Activated CD4-positive, alpha-beta memory T cell treated with anti-CD3 and anti-CD28 coated beads for 36 hours (primary cell): ENCODE measurements around the gene PBX4. TPM values are rescaled to one million over a fixed set of nuclear protein-coding genes. Genes with fewer than 3 reads are reported as not detected.

Experiments
- CTCF ChIA-PET: fragments of 350-600 bp; sonication (Branson Sonifier 250); formaldehyde crosslinking; loops from one replicate; lab custom pipeline; 2021; ENCODE audit warnings: antibody characterized with exemption, inconsistent platforms; lab: Charles Lee
- POLR2A ChIA-PET: fragments of 350-600 bp; sonication (Branson Sonifier 250); formaldehyde crosslinking; loops from one replicate; lab custom pipeline; 2021; ENCODE audit warnings: antibody characterized with exemption; lab: Charles Lee
- DNase-seq: peaks from one replicate; pipeline ENCODE4 v3.0.0-alpha.2; 2020
- H3K27ac Mint-ChIP-seq: one replicate; pipeline ENCODE4 v1.8.0; 2021; ENCODE audit warnings: mixed read lengths
- H3K27me3 Mint-ChIP-seq: one replicate; pipeline ENCODE4 v1.8.0; 2021; ENCODE audit warnings: mixed read lengths
- H3K36me3 Mint-ChIP-seq: one replicate; pipeline ENCODE4 v1.8.0; 2021; ENCODE audit warnings: mixed read lengths
- H3K4me1 Mint-ChIP-seq: one replicate; pipeline ENCODE4 v1.8.0; 2021; ENCODE audit warnings: low read depth, mixed read lengths
- H3K4me3 Mint-ChIP-seq: one replicate; pipeline ENCODE4 v1.8.0; 2021; ENCODE audit warnings: mild to moderate bottlenecking, mixed read lengths
- H3K9me3 Mint-ChIP-seq: one replicate; pipeline ENCODE4 v1.8.0; 2021; ENCODE audit warnings: mixed read lengths
- intact Hi-C: fragments of 100-400 bp; cut with micrococcal nuclease; formaldehyde crosslinking; loops from one replicate; pipeline ENCODE4 v1.15.1; 2023
- total RNA-seq, 2 experiments: library from RNA; stranded (reverse); gene quantifications; one replicate each; pipeline ENCODE4 v1.2.3, GENCODE V29; 2021

PBX4 gene
- total RNA-seq, 2 experiments from 2014 or later = 44.9 to 45.7 TPM

- Mint-ChIP-seq H3K36me3 (peaks cover 21% of the 10 kb centered on the region), H3K9me3 (no peaks in the 10 kb centered on the region), H3K4me3 (no peak overlapping the region), H3K4me1 (peaks cover 22% of the 10 kb centered on the region), H3K27me3 (no peaks in the 10 kb centered on the region), H3K27ac (no peak overlapping the region)
- CTCF ChIA-PET = interaction anchor here (1.0 kb wide), 1 partner anchor 60 kb away, joined by 3 read pairs; no protein-coding TSS in a partner anchor
- intact Hi-C loops = no loop called here
- DNase-seq = no peak
- POLR2A ChIA-PET = no interaction called here
These were observed 34.1 kb downstream of the PBX4 start for GRCh38 chr19:19584356-19584755.

- no peaks in the 10 kb centered on the region for H3K27me3 Mint-ChIP-seq
- no peak for DNase-seq
- POLR2A ChIA-PET = no interaction called here
- no peak overlapping the region for H3K4me3 Mint-ChIP-seq
- peaks cover 8% of the 10 kb centered on the region for H3K4me1 Mint-ChIP-seq
- H3K36me3 Mint-ChIP-seq = peaks cover 9% of the 10 kb centered on the region
- H3K9me3 Mint-ChIP-seq = no peaks in the 10 kb centered on the region
- CTCF ChIA-PET = interaction anchor here (0.5 to 6.5 kb wide), 3 partner anchors 28 to 80 kb away, joined by 3 to 34 read pairs (median 4); no protein-coding TSS in a partner anchor
- no peak overlapping the region for H3K27ac Mint-ChIP-seq
- intact Hi-C loops = no loop called here
These were observed 36.0 kb downstream of the PBX4 start for GRCh38 chr19:19582471-19582870.

- no peak for DNase-seq
- ChIA-PET POLR2A (no interaction called here), CTCF (interaction anchor here (6.5 kb wide), 1 partner anchor 27 kb away, joined by 34 read pairs; no protein-coding TSS in a partner anchor)
- intact Hi-C loops = no loop called here
- no peak overlapping the region for H3K4me3 Mint-ChIP-seq
- no peak overlapping the region for H3K27ac Mint-ChIP-seq
- H3K9me3 Mint-ChIP-seq = no peaks in the 10 kb centered on the region
- H3K4me1 Mint-ChIP-seq = peaks cover 8% of the 10 kb centered on the region
- H3K27me3 Mint-ChIP-seq = no peaks in the 10 kb centered on the region
- H3K36me3 Mint-ChIP-seq = peaks cover 9% of the 10 kb centered on the region
These were observed 37.1 kb downstream of the PBX4 start for GRCh38 chr19:19581391-19581790.

- intact Hi-C loops = no loop called here
- ChIA-PET POLR2A (interaction anchor here (0.7 kb wide), 1 partner anchor 28 kb away, joined by 3 read pairs; no protein-coding TSS in a partner anchor), CTCF (interaction anchor here (6.5 kb wide), 1 partner anchor 26 kb away, joined by 34 read pairs; no protein-coding TSS in a partner anchor)
These were observed 38.1 kb downstream of the PBX4 start for GRCh38 chr19:19580418-19580817.

GRCh38 chr19:19579533-19580361 is 38.7 kb downstream of the PBX4 start:
- no peak for DNase-seq
- Mint-ChIP-seq H3K27me3 (no peaks in the 10 kb centered on the region), H3K9me3 (no peaks in the 10 kb centered on the region), H3K36me3 (peaks cover 4% of the 10 kb centered on the region), H3K27ac (no peak overlapping the region), H3K4me3 (no peak overlapping the region), H3K4me1 (peaks cover 8% of the 10 kb centered on the region)
- ChIA-PET POLR2A (interaction anchor here (0.7 kb wide), 1 partner anchor 28 kb away, joined by 3 read pairs; no protein-coding TSS in a partner anchor), CTCF (interaction anchor here (1.4 to 6.5 kb wide), 2 partner anchors 10 to 26 kb away, joined by 3 to 34 read pairs; no protein-coding TSS in a partner anchor)
- intact Hi-C loops = no loop called here

More at GRCh38 chr19:19580418-19580817, 38.1 kb downstream of the PBX4 start:
- Mint-ChIP-seq H3K9me3 (no peaks in the 10 kb centered on the region), H3K36me3 (peaks cover 5% of the 10 kb centered on the region), H3K4me3 (no peak overlapping the region), H3K27me3 (no peaks in the 10 kb centered on the region), H3K27ac (no peak overlapping the region), H3K4me1 (peaks cover 8% of the 10 kb centered on the region)
- no peak for DNase-seq

- ChIA-PET CTCF (interaction anchor here (0.6 to 6.5 kb wide), 4 partner anchors 12 to 655 kb away, joined by 3 to 34 read pairs (median 3); no protein-coding TSS in a partner anchor), POLR2A (no interaction called here)
- intact Hi-C loops = no loop called here
- Mint-ChIP-seq H3K4me3 (no peak overlapping the region), H3K36me3 (peaks cover 2% of the 10 kb centered on the region), H3K9me3 (no peaks in the 10 kb centered on the region), H3K27me3 (no peaks in the 10 kb centered on the region), H3K4me1 (peaks cover 8% of the 10 kb centered on the region), H3K27ac (no peak overlapping the region)
- no peak for DNase-seq
These were observed 40.2 kb downstream of the PBX4 start for GRCh38 chr19:19578252-19578651.

GRCh38 chr19:19575411-19575810 is 43.1 kb downstream of the PBX4 start:
- peaks cover 5% of the 10 kb centered on the region for H3K36me3 Mint-ChIP-seq
- no peak overlapping the region for H3K27ac Mint-ChIP-seq
- peaks cover 1% of the 10 kb centered on the region for H3K4me1 Mint-ChIP-seq
- no peaks in the 10 kb centered on the region for H3K27me3 Mint-ChIP-seq
- no peak for DNase-seq
- no peaks in the 10 kb centered on the region for H3K9me3 Mint-ChIP-seq
- ChIA-PET CTCF (interaction anchor here (2.0 kb wide), 1 partner anchor 21 kb away, joined by 6 read pairs; no protein-coding TSS in a partner anchor), POLR2A (interaction anchor here (0.6 kb wide), 2 partner anchors 15 to 89 kb away, joined by 3 to 5 read pairs; no protein-coding TSS in a partner anchor)
- no peak overlapping the region for H3K4me3 Mint-ChIP-seq
- intact Hi-C loops = no loop called here

- Mint-ChIP-seq H3K9me3 (no peaks in the 10 kb centered on the region), H3K36me3 (peaks cover 25% of the 10 kb centered on the region), H3K4me3 (no peak overlapping the region), H3K4me1 (peaks cover 8% of the 10 kb centered on the region), H3K27me3 (no peaks in the 10 kb centered on the region), H3K27ac (no peak overlapping the region)
- ChIA-PET CTCF (interaction anchor here (1.7 kb wide), 1 partner anchor 16 kb away, joined by 6 read pairs; no protein-coding TSS in a partner anchor), POLR2A (interaction anchor here (1.0 kb wide), 1 partner anchor 16 kb away, joined by 3 read pairs; no protein-coding TSS in a partner anchor)
- no peak for DNase-seq
- intact Hi-C loops = no loop called here
These were observed 47.3 kb downstream of the PBX4 start for GRCh38 chr19:19571071-19571786.

- POLR2A ChIA-PET = interaction anchor here (1.0 kb wide), 1 partner anchor 17 kb away, joined by 3 read pairs; no protein-coding TSS in a partner anchor
- intact Hi-C loops = no loop called here
- no peak overlapping the region for H3K27ac Mint-ChIP-seq
These were observed 47.9 kb downstream of the PBX4 start for GRCh38 chr19:19570571-19570970.

GRCh38 chr19:19568802-19569756 is 49.4 kb downstream of the PBX4 start:
- no peak overlapping the region for H3K4me3 Mint-ChIP-seq
- intact Hi-C loops = no loop called here
- CTCF ChIA-PET = interaction anchor here (2.1 to 2.7 kb wide), 2 partner anchors 14 to 37 kb away, joined by 7 to 12 read pairs; no protein-coding TSS in a partner anchor
- peaks cover 38% of the 10 kb centered on the region for H3K36me3 Mint-ChIP-seq
- H3K9me3 Mint-ChIP-seq = no peaks in the 10 kb centered on the region
- peaks cover 8% of the 10 kb centered on the region for H3K4me1 Mint-ChIP-seq
- POLR2A ChIA-PET = interaction anchor here (0.6 kb wide), 1 partner anchor 16 kb away, joined by 3 read pairs; no protein-coding TSS in a partner anchor
- peak; percentile 55 for DNase-seq
- no peaks in the 10 kb centered on the region for H3K27me3 Mint-ChIP-seq
- H3K27ac Mint-ChIP-seq = peak overlapping the region; percentile 74

More at GRCh38 chr19:19570571-19570970, 47.9 kb downstream of the PBX4 start:
- Mint-ChIP-seq H3K4me1 (peaks cover 8% of the 10 kb centered on the region), H3K27me3 (no peaks in the 10 kb centered on the region), H3K4me3 (no peak overlapping the region), H3K36me3 (peaks cover 26% of the 10 kb centered on the region), H3K9me3 (no peaks in the 10 kb centered on the region)
- DNase-seq = no peak
- CTCF ChIA-PET = interaction anchor here (1.7 kb wide), 1 partner anchor 16 kb away, joined by 6 read pairs; no protein-coding TSS in a partner anchor
